Fibroblast of pulmonary artery (primary cell): ENCODE data around the gene GNAI3.

ENCODE experiments used
- DNase-seq: peaks from one replicate; pipeline ENCODE4 v3.0.0-alpha.2; 2010; ENCODE audit warnings: low read depth
- H3K4me3 ChIP-seq: replicated peaks from 2 replicates; pipeline ENCODE4 v1.5.1; 2011; ENCODE audit warnings: low read depth, mild to moderate bottlenecking, control low read depth, low read length, moderate library complexity
- TF ChIP-seq, protein P1 (sequence below): IDR thresholded peaks from 2 replicates; pipeline ENCODE4 v1.5.1; 2011; ENCODE audit warnings: mild to moderate bottlenecking, control low read depth, low read length, inconsistent platforms; ENCODE audit errors: missing control alignments

GNAI3 gene

DNA sequence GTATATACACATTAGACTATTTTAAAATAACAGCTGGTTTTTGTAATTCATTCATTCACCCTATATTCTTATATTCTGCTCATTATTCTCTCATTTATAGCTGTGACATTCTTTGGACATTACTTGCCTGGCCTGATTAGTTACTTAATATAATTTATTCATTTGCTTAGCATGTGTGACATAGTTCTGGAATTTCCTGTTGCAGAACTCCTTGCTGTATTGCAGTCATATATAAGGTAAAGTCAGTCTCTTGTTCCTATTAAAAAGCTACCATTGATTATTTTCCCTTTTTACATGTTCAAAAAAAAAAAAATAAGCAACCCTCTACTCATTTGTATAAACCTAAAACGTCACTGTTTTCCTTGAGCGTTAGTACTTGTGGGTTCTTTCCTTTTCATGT, 47.1 kb downstream of the GNAI3 start:
- TF ChIP-seq, protein P1, sequence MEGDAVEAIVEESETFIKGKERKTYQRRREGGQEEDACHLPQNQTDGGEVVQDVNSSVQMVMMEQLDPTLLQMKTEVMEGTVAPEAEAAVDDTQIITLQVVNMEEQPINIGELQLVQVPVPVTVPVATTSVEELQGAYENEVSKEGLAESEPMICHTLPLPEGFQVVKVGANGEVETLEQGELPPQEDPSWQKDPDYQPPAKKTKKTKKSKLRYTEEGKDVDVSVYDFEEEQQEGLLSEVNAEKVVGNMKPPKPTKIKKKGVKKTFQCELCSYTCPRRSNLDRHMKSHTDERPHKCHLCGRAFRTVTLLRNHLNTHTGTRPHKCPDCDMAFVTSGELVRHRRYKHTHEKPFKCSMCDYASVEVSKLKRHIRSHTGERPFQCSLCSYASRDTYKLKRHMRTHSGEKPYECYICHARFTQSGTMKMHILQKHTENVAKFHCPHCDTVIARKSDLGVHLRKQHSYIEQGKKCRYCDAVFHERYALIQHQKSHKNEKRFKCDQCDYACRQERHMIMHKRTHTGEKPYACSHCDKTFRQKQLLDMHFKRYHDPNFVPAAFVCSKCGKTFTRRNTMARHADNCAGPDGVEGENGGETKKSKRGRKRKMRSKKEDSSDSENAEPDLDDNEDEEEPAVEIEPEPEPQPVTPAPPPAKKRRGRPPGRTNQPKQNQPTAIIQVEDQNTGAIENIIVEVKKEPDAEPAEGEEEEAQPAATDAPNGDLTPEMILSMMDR, result no peak
- peak; percentile 54 for DNase-seq
- no peak overlapping the region for H3K4me3 ChIP-seq

DNA sequence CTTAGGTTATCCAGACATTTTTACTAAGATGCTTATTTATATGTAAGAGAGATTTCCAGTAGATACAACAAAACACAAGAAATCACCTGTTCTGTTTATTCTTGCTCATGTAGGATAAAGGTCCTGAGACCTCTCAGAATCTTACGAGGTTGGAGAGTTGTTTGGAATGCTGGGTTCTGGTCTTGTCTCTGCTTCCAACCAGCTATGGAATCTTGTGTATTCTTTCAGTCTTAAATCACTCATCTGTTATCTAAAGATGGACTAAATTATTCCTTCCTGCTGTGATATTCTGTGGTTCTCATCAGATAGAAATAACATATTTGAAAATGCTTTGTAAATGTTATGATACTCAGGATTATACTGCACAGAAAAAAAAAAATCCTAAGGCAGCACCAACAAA, 49.7 kb downstream of the GNAI3 start:
- DNase-seq, result no peak
- TF ChIP-seq, protein P1, result no peak
- no peak overlapping the region for H3K4me3 ChIP-seq

DNA sequence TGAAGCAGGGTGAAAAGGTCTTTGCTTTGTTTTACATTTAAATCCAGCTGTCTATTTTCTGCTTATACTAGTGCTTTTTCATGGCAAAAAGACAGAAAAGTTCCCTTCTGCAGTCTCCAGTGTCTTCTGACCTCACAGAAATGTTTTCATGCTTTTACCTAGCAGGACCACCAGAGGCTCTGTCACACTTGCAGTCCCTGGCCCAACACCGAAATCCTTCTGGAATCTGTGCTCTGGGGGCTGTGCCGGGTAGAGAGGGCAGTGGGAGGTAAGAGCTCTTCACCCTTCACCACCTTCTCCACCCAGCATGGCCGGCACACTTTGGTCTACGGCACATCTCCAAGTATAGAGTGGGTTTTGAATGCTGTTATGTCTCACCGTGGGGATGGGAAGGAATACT, 50.2 kb downstream of the GNAI3 start:
- no peak for DNase-seq
- no peak overlapping the region for H3K4me3 ChIP-seq
- TF ChIP-seq, protein P1, result peak; percentile 31

DNA sequence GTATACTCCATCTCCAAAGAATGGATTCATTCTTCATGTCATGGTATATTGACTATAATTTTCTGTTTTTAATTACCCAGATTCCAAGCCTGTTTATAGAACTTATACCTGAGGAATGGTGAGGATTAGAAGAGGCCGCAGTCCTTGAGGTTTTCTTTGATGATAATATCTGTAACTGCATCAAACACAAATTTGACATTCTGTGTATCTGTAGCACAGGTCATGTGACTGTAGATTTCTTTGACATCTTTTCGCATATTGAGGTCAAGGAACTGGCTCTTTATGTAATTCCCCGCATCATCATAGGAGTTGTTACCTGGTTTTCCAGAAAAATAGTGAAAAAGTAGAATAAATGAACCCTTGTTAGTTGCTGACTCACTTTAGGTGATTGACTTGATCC, 54.8 kb downstream of the GNAI3 start:
- TF ChIP-seq, protein P1, result no peak
- H3K4me3 ChIP-seq, result no peak overlapping the region
- DNase-seq, result no peak

DNA sequence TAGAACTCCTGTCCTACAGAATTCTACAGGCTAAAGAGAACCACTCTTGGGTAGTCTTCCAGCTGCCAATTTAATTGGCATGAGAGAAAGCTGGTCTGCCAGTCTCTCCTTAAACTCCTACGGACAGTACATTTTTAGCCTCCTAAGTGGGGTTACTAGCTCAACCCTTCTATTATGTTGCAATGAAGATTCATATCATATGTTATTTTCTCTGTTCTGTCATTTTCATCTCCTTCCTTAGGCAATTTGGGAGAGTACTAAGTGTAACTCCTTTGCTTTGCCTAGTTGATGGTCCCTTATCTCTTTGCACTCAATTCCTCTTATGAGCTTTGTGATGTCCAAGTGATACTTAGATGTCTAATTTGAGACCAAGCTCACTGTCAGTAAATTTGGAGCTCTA, 57.0 kb downstream of the GNAI3 start:
- no peak overlapping the region for H3K4me3 ChIP-seq
- DNase-seq, result no peak
- TF ChIP-seq, protein P1, result no peak

DNA sequence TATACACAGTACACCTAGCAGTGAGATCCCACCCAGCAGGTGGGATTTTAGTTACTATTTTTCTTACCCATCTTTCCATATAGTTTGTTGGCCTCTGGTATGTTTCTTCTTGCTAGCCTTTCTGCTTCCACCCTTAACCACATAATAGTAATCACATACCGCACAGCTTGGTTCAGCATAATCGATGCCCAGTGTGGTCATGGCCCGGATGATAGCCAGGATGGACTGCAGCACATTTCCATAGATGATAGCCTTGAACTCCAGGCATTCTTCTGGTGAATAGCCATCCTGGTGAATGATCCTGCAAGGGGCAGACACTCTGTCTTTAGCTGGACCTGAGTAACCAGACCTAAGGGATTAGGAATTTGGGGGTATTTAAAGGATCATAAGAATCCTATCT, 61.5 kb downstream of the GNAI3 start:
- no peak overlapping the region for H3K4me3 ChIP-seq
- DNase-seq, result no peak
- TF ChIP-seq, protein P1, result no peak

DNA sequence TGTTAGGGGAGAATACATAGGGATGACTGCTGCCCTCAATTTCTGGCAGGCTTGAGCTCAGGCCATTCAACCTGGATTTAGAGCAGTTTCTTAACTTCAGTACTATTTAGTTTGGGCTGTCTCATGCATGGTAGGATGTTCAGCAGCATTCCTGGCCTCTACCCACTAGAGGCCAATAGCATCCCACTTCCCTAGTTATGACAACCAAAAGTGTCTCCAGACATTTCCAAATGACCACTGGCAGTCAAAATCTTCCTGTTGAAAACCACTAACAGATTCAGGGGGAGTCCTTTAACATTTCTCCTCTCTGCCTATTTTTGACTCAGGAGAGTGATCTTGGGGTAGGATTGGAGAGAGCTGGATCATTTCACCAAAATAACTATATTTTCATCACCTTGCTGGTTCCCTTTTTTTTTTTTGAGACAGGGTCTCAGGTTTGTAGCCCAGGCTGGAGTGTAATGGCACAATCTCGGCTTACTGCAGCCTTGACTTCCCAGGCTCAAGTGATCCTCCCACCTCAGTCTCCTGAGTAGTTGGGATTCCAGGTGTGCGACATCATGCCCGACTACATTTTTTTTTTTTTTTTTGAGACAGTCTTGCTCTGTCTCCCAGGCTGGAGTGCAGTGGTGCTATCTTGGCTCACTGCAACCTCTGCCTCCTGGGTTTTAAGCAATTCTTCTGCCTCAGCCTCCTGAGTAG, 62.3 kb downstream of the GNAI3 start:
- DNase-seq, result peak; percentile 44
- TF ChIP-seq, protein P1, result no peak
- no peak overlapping the region for H3K4me3 ChIP-seq
